Natural killer cell treated with Interleukin-12 subunit alpha and Interleukin-12 subunit beta and Interleukin-15 and Interleukin-18, amount 100 ng/mL, for 72 hours (primary cell): ENCODE results near the gene SEMA6D. TPM values are rescaled to one million over a fixed set of nuclear protein-coding genes. Genes with fewer than 3 reads are reported as not detected.

Experiments
- ATAC-seq, 2 donors: fragments of 150-1000 bp; cut with Tn5 transposase in 1 of 2; sonication (Bioruptor Pico), chemical (Tn5 transposase) in 1 of 2; 2 replicates each; pipeline ENCODE4 v1.10.0; 2021
- DNase-seq: peaks from one replicate; pipeline ENCODE4 v3.0.0; 2022; ENCODE audit warnings: low spot score
- H3K27ac Mint-ChIP-seq, 2 donors: 1 replicate in 1 of 2; 2 replicates in 1 of 2; pipeline ENCODE4 v1.8.0; 2022; ENCODE audit warnings: mixed read lengths in 2 of 2, mild to moderate bottlenecking in 1 of 2, moderate library complexity in 1 of 2
- H3K27me3 Mint-ChIP-seq, 2 donors: 1 replicate in 1 of 2; 2 replicates in 1 of 2; pipeline ENCODE4 v1.8.0; 2022; ENCODE audit warnings: mixed read lengths in 2 of 2
- H3K36me3 Mint-ChIP-seq: one replicate; pipeline ENCODE4 v1.8.0; 2022; ENCODE audit warnings: mixed read lengths
- H3K4me1 Mint-ChIP-seq, 2 donors: 1 replicate in 1 of 2; 2 replicates in 1 of 2; pipeline ENCODE4 v1.8.0; 2022; ENCODE audit warnings: low read depth in 2 of 2, mixed read lengths in 2 of 2, mild to moderate bottlenecking in 1 of 2
- H3K4me3 Mint-ChIP-seq: one replicate; pipeline ENCODE4 v1.8.0; 2022; ENCODE audit warnings: mixed read lengths
- H3K9me3 Mint-ChIP-seq: 2 replicates; pipeline ENCODE4 v1.8.0; 2022; ENCODE audit warnings: mixed read lengths
- total RNA-seq, 2 donors: library from RNA; stranded (reverse); gene quantifications; one replicate each; pipeline ENCODE4 v1.2.3, GENCODE V29; 2022

Gene SEMA6D
- total RNA-seq, 2 donors from 2014 or later, result not detected

DNA sequence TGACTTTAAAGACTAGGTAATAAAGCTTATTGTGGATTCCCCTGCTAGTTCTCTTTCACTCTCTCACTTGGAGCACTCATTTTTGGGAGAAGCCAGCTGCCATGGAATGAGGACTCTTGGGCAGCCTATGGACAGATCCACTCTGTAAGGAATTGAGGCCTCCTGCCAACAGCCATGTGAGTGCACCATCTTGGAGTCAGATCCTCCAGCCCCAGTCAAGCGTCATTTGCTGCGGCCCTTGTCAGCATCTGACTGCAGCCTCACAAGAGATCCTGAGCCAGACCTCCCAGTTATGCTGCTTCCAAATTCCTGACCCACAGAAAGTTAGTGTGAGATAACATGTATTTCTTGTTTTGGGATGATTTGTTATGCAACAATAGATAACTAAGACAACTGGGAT, 101.9 kb downstream of the SEMA6D start:
- no peak for ATAC-seq
- Mint-ChIP-seq H3K9me3 (peaks cover 1% of the 10 kb centered on the region), H3K27me3 (peaks cover 0 to 9% of the 10 kb centered on the region in 2 donors), H3K36me3 (no peaks in the 10 kb centered on the region), H3K27ac (no peak overlapping the region), H3K4me3 (no peak overlapping the region), H3K4me1 (peaks cover 4 to 9% of the 10 kb centered on the region in 2 donors)
- DNase-seq, result no peak

DNA sequence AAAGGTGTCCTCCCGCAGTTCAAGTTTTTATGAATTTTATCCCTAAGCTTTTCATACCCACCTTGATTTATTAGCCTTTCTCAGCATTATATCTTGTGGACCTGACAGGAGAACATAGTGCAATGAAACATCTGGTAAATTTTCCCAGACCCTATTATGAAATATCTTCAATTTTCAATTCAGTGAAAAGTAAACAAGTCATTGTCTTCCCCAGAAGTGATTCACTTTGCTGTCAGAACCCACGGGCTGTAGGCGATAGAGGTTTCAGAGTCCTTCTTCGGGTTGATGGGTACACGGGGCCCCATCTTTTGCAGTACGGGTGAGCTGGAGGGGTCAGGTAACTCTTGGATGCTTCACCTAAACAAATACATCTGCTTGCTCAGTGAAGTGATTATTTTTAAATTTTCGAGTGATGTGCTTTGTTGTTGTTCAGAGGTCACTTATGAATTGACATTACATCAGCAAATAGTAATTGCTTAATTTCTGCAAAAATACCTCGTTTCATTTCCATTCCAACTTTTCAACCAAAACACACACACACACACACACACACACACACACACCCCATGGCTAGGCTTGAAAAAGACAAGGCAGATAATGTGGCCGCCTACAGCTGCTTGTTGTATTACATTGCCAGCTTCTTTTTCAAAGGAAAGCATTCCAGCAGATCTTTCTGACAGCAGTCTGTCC, 102.9 kb downstream of the SEMA6D start:
- peaks cover 0 to 2% of the 10 kb centered on the region in 2 donors for H3K4me1 Mint-ChIP-seq
- H3K36me3 Mint-ChIP-seq, result no peaks in the 10 kb centered on the region
- peaks cover 0 to 10% of the 10 kb centered on the region in 2 donors for H3K27me3 Mint-ChIP-seq
- no peak for ATAC-seq
- H3K4me3 Mint-ChIP-seq, result no peak overlapping the region
- peaks cover 2% of the 10 kb centered on the region for H3K9me3 Mint-ChIP-seq
- DNase-seq, result no peak
- H3K27ac Mint-ChIP-seq, result no peak overlapping the region

DNA sequence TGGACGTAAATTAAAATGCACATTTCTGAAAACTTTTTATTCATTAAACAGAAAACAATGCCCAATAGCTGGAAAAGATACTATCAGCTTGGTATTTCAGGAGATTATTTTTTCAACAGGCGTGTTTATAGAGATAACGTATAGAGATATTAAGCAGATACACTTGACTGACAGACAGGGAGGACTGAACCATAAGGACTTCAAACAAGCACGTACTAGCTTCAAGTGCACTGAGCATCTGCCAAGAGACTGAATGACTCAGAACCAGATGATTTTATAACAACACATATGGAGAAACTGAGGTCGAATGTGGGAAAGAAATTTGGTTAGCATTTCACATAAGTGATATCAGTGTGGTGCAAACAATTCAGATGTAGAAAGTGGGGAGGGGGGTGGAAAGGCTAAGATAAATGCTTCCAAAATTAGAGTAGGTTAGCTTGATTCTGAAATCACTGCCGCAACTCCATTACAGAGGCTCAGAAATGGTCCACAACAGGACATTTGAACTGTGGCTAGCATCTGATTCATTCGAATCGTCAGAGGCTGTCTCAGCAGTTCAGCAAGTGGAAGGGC, 103.5 kb downstream of the SEMA6D start:
- H3K27ac Mint-ChIP-seq, result no peak overlapping the region

DNA sequence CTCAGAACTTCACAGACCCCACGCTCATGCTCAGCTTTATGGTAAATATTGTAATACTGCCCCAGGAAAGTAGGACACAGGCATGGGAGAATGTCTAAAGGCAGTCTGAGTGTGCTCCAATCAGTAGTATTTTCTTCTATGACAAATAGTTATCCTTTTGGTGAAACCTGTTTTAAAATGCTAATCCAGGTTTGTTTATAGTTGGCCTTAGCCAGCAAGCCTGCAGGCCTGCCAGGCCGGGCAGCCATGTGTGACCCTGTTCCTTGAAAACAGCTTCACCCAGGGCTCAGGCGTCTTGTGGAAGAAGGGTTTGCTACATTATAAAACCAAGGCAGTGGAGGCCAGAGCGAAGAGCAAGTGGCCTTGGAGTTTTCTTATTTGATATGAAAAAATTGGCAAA, 104.7 kb downstream of the SEMA6D start:
- ATAC-seq (no peak), DNase-seq (no peak)
- Mint-ChIP-seq H3K9me3 (peaks cover 6% of the 10 kb centered on the region), H3K4me1 (no peaks in the 10 kb centered on the region), H3K4me3 (no peak overlapping the region), H3K27ac (no peak overlapping the region), H3K27me3 (peaks cover 7 to 10% of the 10 kb centered on the region in 2 donors), H3K36me3 (no peaks in the 10 kb centered on the region)

More for the DNA sequence above, 103.5 kb downstream of the SEMA6D start:
- H3K9me3 Mint-ChIP-seq, result peaks cover 6% of the 10 kb centered on the region
- no peak for ATAC-seq
- no peak overlapping the region for H3K4me3 Mint-ChIP-seq
- no peaks in the 10 kb centered on the region for H3K36me3 Mint-ChIP-seq
- H3K27me3 Mint-ChIP-seq, result peaks cover 0 to 10% of the 10 kb centered on the region in 2 donors
- no peak for DNase-seq
- no peaks in the 10 kb centered on the region for H3K4me1 Mint-ChIP-seq
